OCI-LY3 (cell line): ENCODE results near the gene AHCYL2.

Experiments used
- CTCF ChIP-seq: fragments of 200-600, 300-600 bp; sonication (generic); IDR thresholded peaks from 2 replicates; pipeline ENCODE4 v1.5.1; 2014; ENCODE audit warnings: antibody characterized with exemption, low read length, low read depth
- EZH2phosphoT487 ChIP-seq: fragments of 200-600 bp; shearing (Covaris generic); IDR thresholded peaks from 2 replicates; pipeline ENCODE4 v1.6.1; 2018; ENCODE audit warnings: antibody characterized with exemption, mixed run types, low read depth

GRCh38 chr7:129452589-129453231 lies 227.9 kb downstream of the AHCYL2 start:
- TF ChIP-seq CTCF (no peak), EZH2phosphoT487 (no peak)
